ENCODE measurements around the gene PSTPIP1. TPM values are rescaled to one million over a fixed set of nuclear protein-coding genes. Genes with fewer than 3 reads are reported as not detected.

The PSTPIP1 gene
- total and polyA plus RNA-seq, 10 of the 15 experiments (the other 5 are each of a cell fraction or from before 2014, with no cell fraction given): 0.50 to 29.3 (median 14.5) TPM

DNA sequence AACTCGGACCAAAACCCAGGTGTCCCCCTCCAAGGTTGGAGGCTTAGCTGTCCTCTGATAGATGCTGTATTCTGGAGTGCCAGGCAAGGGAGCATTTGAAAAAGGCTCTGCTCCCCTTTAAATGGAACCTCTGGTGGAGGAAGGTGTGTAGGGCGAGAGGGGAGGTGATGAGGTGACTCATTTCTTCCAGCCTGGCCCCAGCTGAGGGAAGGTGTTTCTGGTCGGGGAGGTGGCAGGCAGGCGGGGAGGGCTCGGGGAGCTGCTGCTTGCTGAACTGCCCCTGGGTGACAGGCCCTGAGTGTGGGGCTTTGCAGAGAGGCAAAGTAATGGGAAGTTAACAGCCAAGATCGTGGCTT lies 18.8 kb downstream of the PSTPIP1 start (continued):
- TF ChIP-seq JUNB (IDR thresholded peaks at IDR 0.05) (peak; percentile 70), EED (IDR thresholded peaks at IDR 0.05; ENCODE audit: low read depth) (peak; percentile 14; the same call in 1 of the 2 replicates), SUPT20H (IDR thresholded peaks at IDR 0.05; ENCODE audit: borderline replicate concordance, control insufficient read depth, low read depth, low read length) (no peak), CTCF (IDR thresholded peaks at IDR 0.05 in 2 of 3, conservative IDR thresholded peaks at IDR 0.05 in 1 of 3; ENCODE audit: control insufficient read depth in 2 of 3, extremely low read depth in 1 of 3, insufficient read depth in 1 of 3, low read depth in 3 of 3, low read length in 3 of 3) (0 out of 6 replicates have a peak, but pooled peaks of 1 of the 3 experiments have one; percentile 1), E2F8 (IDR thresholded peaks at IDR 0.05; ENCODE audit: low read depth, partially characterized antibody) (no peak), MAX (IDR thresholded peaks at IDR 0.05; ENCODE audit: low read depth, low read length) (no peak), JUND (IDR thresholded peaks at IDR 0.05; ENCODE audit: low read depth, low read length) (peak; percentile 85; the same call in 1 of the 2 replicates), TCF3 (IDR thresholded peaks at IDR 0.05; ENCODE audit: borderline replicate concordance, insufficient read depth, low read depth, low read length) (no peak), ZBTB11 (CRISPR knock-in tag; IDR thresholded peaks at IDR 0.05) (no peak), E4F1 (IDR thresholded peaks at IDR 0.05; ENCODE audit: borderline replicate concordance, partially characterized antibody) (no peak), SIX5 (IDR thresholded peaks at IDR 0.05; ENCODE audit: low read depth, low read length, severe bottlenecking) (no peak), KLF5 (IDR thresholded peaks at IDR 0.05; ENCODE audit: partially characterized antibody) (no peak), GABPA (IDR thresholded peaks at IDR 0.05; ENCODE audit: low read depth) (no peak), CBX5 (IDR thresholded peaks at IDR 0.05; ENCODE audit: low read depth) (no peak)
- TF ChIP-seq, protein P1, sequence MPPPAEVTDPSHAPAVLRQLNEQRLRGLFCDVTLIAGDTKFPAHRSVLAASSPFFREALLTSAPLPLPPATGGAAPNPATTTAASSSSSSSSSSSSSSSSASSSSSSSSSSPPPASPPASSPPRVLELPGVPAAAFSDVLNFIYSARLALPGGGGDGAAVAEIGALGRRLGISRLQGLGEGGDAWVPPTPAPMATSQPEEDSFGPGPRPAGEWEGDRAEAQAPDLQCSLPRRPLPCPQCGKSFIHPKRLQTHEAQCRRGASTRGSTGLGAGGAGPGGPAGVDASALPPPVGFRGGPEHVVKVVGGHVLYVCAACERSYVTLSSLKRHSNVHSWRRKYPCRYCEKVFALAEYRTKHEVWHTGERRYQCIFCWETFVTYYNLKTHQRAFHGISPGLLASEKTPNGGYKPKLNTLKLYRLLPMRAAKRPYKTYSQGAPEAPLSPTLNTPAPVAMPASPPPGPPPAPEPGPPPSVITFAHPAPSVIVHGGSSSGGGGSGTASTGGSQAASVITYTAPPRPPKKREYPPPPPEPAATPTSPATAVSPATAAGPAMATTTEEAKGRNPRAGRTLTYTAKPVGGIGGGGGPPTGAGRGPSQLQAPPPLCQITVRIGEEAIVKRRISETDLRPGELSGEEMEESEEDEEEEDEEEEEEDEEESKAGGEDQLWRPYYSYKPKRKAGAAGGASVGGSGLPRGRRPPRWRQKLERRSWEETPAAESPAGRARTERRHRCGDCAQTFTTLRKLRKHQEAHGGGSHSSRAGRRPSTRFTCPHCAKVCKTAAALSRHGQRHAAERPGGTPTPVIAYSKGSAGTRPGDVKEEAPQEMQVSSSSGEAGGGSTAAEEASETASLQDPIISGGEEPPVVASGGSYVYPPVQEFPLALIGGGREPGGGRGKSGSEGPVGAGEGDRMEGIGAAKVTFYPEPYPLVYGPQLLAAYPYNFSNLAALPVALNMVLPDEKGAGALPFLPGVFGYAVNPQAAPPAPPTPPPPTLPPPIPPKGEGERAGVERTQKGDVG (CRISPR knock-in tag; IDR thresholded peaks at IDR 0.05): no peak
